ENCODE results near the gene MCF2L. TPM values are rescaled to one million over a fixed set of nuclear protein-coding genes. Genes with fewer than 3 reads are reported as not detected.

The MCF2L gene
- total RNA-seq, 1 donor from 2014 or later, result under 0.01 TPM

- FAIRE-seq (no peak), DNase-seq (ENCODE audit: low read depth) (no peak)
- Histone ChIP-seq H3K4me3 (ENCODE audit: low read depth, low read length) (no peak overlapping the region), H3K36me3 (ENCODE audit: control insufficient read depth, insufficient read depth, low read length) (no peaks in the 10 kb centered on the region), H3K27me3 (ENCODE audit: control insufficient read depth, insufficient read depth, low read length) (peaks cover 12% of the 10 kb centered on the region)
- no peak for TF ChIP-seq CTCF (IDR thresholded peaks at IDR 0.05; ENCODE audit: insufficient read depth, low read length, severe bottlenecking)
Observed at GRCh38 chr13:112974125-112974524, 5.1 kb downstream of the MCF2L start.

DNA sequence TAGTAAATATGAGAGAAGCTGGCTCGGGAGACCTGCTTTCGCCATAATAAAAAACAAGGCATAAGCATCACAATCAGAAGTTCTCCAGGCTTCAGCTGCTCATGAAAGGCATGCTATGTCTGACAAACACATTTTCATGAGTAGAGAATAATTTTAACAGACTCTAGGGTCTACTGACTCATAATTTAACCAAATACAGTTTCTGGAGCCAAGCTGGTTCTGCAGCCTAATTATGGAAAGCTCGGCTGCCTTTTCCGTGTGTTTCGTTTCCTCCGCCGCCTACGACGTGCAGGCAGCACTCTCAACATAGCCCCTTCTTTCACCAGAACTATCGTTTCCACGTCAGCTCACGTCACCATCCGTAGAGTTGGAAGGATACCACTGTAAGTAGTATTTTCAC, 5.7 kb downstream of the MCF2L start:
- FAIRE-seq (no peak), DNase-seq (ENCODE audit: low read depth) (no peak)
- Histone ChIP-seq H3K27me3 (ENCODE audit: control insufficient read depth, insufficient read depth, low read length) (peaks cover 8% of the 10 kb centered on the region), H3K4me3 (ENCODE audit: low read depth, low read length) (no peak overlapping the region), H3K36me3 (ENCODE audit: control insufficient read depth, insufficient read depth, low read length) (no peaks in the 10 kb centered on the region)
- TF ChIP-seq CTCF (IDR thresholded peaks at IDR 0.05; ENCODE audit: insufficient read depth, low read length, severe bottlenecking), result no peak

DNA sequence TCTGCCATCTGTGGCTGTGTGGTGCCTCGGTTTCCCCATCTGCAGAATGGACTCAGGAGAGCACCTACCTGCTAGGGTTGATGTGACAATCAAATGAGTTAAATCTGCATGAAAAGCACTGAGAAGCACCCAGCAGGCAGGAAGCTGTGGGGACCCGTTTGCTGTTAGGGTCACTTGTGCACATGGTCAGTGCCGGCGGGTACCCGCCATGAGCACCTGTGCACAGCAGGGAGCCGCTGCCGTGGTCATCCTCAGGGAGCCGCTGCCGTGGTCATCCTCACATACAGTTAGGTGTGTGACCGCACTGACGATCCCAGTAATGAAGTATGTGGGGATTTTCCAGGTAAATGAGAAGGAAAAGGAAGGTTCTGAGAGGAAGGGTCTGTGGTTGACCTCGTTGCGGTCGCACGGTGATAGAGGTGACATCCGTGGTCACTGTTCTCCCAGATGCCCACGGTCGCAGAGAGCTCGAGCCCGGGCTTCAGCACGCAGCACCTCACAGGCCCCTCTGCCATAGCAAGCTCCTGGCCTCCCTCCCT, 6.5 kb downstream of the MCF2L start:
- DNase-seq (ENCODE audit: low read depth) (no peak), FAIRE-seq (no peak)
- no peak overlapping the region for H3K4me3 ChIP-seq (ENCODE audit: low read depth, low read length)
- peaks cover 5% of the 10 kb centered on the region for H3K27me3 ChIP-seq (ENCODE audit: control insufficient read depth, insufficient read depth, low read length)
- no peak for TF ChIP-seq CTCF (IDR thresholded peaks at IDR 0.05; ENCODE audit: insufficient read depth, low read length, severe bottlenecking)
- H3K36me3 ChIP-seq (ENCODE audit: control insufficient read depth, insufficient read depth, low read length), result no peaks in the 10 kb centered on the region

DNA sequence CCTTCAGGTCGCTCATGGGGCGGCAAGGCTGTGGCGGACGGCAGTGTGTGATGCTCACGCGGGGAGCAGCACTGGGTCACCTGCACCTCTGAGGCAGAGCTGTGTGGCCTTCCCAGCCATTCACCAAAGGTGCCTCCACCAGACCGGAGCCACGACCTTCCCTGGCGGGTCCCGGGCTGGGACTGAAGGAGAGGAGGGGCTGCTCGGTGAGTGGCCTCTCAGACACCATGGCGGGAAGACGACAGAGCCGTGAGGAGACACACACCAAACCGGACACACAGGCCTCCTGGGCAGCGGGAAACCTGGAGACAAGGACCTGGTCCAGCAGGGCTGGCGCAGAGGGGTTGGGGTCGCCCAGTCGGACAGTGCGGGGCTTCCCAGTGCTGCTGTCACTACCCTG, 7.5 kb downstream of the MCF2L start:
- no peak for TF ChIP-seq CTCF (IDR thresholded peaks at IDR 0.05; ENCODE audit: insufficient read depth, low read length, severe bottlenecking)
- Histone ChIP-seq H3K4me3 (ENCODE audit: low read depth, low read length) (no peak overlapping the region), H3K36me3 (ENCODE audit: control insufficient read depth, insufficient read depth, low read length) (no peaks in the 10 kb centered on the region), H3K27me3 (ENCODE audit: control insufficient read depth, insufficient read depth, low read length) (no peaks in the 10 kb centered on the region)
- no peak for FAIRE-seq
- no peak for DNase-seq (ENCODE audit: low read depth)

GRCh38 chr13:112977091-112977490, 8.1 kb downstream of the MCF2L start:
- H3K36me3 ChIP-seq (ENCODE audit: control insufficient read depth, insufficient read depth, low read length), result no peaks in the 10 kb centered on the region
- FAIRE-seq (no peak), DNase-seq (ENCODE audit: low read depth) (no peak)
- TF ChIP-seq CTCF (IDR thresholded peaks at IDR 0.05; ENCODE audit: insufficient read depth, low read length, severe bottlenecking), result no peak
- no peak overlapping the region for H3K4me3 ChIP-seq (ENCODE audit: low read depth, low read length)
- H3K27me3 ChIP-seq (ENCODE audit: control insufficient read depth, insufficient read depth, low read length), result no peaks in the 10 kb centered on the region

DNA sequence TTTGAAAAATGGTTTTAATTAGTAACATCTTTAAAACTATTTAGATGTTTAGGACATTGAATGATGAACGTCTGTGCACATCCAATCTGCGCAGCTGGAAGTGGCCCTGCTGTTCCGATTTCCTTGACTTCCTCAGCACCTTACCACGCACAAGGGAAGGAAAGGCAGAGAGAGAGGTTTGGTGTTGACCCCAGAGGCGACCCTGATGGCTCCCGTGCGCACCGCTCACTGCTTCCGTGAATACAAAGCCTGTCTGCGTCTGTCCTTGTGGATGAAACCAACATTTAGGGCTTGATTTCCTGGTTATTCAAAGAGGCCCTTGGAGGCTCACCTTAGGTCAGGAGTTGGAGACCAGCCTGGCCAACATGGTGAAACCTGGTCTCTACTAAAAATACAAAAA, 8.5 kb downstream of the MCF2L start:
- H3K36me3 ChIP-seq (ENCODE audit: control insufficient read depth, insufficient read depth, low read length), result no peaks in the 10 kb centered on the region
- H3K4me3 ChIP-seq (ENCODE audit: low read depth, low read length), result no peak overlapping the region
- TF ChIP-seq CTCF (IDR thresholded peaks at IDR 0.05; ENCODE audit: insufficient read depth, low read length, severe bottlenecking), result no peak
- FAIRE-seq (no peak), DNase-seq (ENCODE audit: low read depth) (no peak)
- H3K27me3 ChIP-seq (ENCODE audit: control insufficient read depth, insufficient read depth, low read length), result no peaks in the 10 kb centered on the region
